ENCODE results near the gene LRRC10B.

- no peak for TF ChIP-seq CTCF (IDR thresholded peaks at IDR 0.05 in 4 of 5, conservative IDR thresholded peaks at IDR 0.05 in 1 of 5)
- TF ChIP-seq POLR2A (IDR thresholded peaks at IDR 0.05), result no peak
These were observed 30.1 kb downstream of the LRRC10B start for GRCh38 chr11:61538636-61538961.

Data from gastrocnemius medialis (tissue), 4 donors.